H1 (cell line): ENCODE results near the gene MAD2L2. TPM values are rescaled to one million over a fixed set of nuclear protein-coding genes. Genes with fewer than 3 reads are reported as not detected.

Experiments used
- CTCF ChIA-PET: fragments of 300-600 bp; sonication (Branson Sonifier 250); formaldehyde crosslinking; loops from one replicate; lab custom pipeline; 2021; ENCODE audit not compliant: partially characterized antibody; lab: Charles Lee
- POLR2A ChIA-PET: fragments of 300-600 bp; sonication (Branson Sonifier 250); formaldehyde crosslinking; loops from one replicate; lab custom pipeline; 2021; ENCODE audit warnings: inconsistent platforms; ENCODE audit not compliant: partially characterized antibody; lab: Charles Lee
- DNase-seq, 2 experiments: peaks; one replicate each; pipeline versions ENCODE4 v3.0.0 to v3.0.0-alpha.2; 2010 to 2022; ENCODE audit warnings: low spot score in 2 of 2, low read depth in 1 of 2, mixed read lengths in 1 of 2
- FAIRE-seq: peaks from 2 replicates; lab custom pipeline; 2011; peaks lifted over from hg19 to GRCh38; lab: Jason Lieb, UNC
- H2AFZ ChIP-seq: 2 replicates; pipeline ENCODE4 v1.8.1; 2012; ENCODE audit warnings: low read length, inconsistent platforms
- H2AK5ac ChIP-seq: 2 replicates; pipeline ENCODE4 v1.6.1; 2013; ENCODE audit warnings: low read depth, low read length
- H2BK120ac ChIP-seq: replicated peaks from 2 replicates; pipeline ENCODE3; 2013; ENCODE audit warnings: low read depth, low read length, inconsistent platforms
- H2BK12ac ChIP-seq: 2 replicates; pipeline ENCODE4 v1.6.1; 2013; ENCODE audit warnings: low read depth, low read length
- H2BK15ac ChIP-seq: 2 replicates; pipeline ENCODE4 v1.6.1; 2013; ENCODE audit warnings: low read length
- H2BK20ac ChIP-seq: 2 replicates; pipeline ENCODE4 v1.6.1; 2013; ENCODE audit warnings: low read length
- H2BK5ac ChIP-seq: 2 replicates; pipeline ENCODE4 v1.6.1; 2013; ENCODE audit warnings: low read depth, low read length
- H3K14ac ChIP-seq: 2 replicates; pipeline ENCODE4 v1.6.1; 2013; ENCODE audit warnings: inconsistent platforms; ENCODE audit not compliant: insufficient read length
- H3K18ac ChIP-seq: 2 replicates; pipeline ENCODE4 v1.6.1; 2013; ENCODE audit warnings: low read length; ENCODE audit errors: extremely low read depth
- H3K23ac ChIP-seq: 2 replicates; pipeline ENCODE4 v1.6.1; 2013; ENCODE audit warnings: inconsistent platforms; ENCODE audit not compliant: insufficient read length
- H3K23me2 ChIP-seq: 2 replicates; pipeline ENCODE4 v1.6.1; 2013; ENCODE audit warnings: low read depth, low read length
- H3K27ac ChIP-seq: 2 replicates; pipeline ENCODE4 v1.6.1; 2011; ENCODE audit warnings: low read depth, low read length, inconsistent platforms
- H3K27me3 ChIP-seq, 4 experiments: replicated peaks in 1 of 4; 1 replicate in 1 of 4; 2 replicates in 3 of 4; pipeline versions ENCODE4 v1.6.1 to v1.8.1; 2011 to 2013; ENCODE audit warnings: low read length in 3 of 4, mild to moderate bottlenecking in 3 of 4, inconsistent platforms in 2 of 4, mixed read lengths in 2 of 4, moderate library complexity in 1 of 4; ENCODE audit not compliant: control insufficient read depth in 3 of 4, insufficient read depth in 3 of 4; ENCODE audit errors: extremely low read depth in 1 of 4
- H3K36me3 ChIP-seq, 4 experiments: 2 replicates each; pipeline versions ENCODE4 v1.6.1 to v1.8.1; 2011 to 2013; ENCODE audit warnings: mild to moderate bottlenecking in 4 of 4, low read length in 3 of 4, moderate library complexity in 2 of 4, control low read depth in 1 of 4, inconsistent platforms in 1 of 4; ENCODE audit not compliant: insufficient read depth in 4 of 4, control insufficient read depth in 2 of 4
- H3K4ac ChIP-seq: replicated peaks from 2 replicates; pipeline ENCODE3; 2013; ENCODE audit warnings: low read length, low read depth, mixed read lengths, inconsistent platforms; ENCODE audit not compliant: insufficient read length
- H3K4me1 ChIP-seq, 4 experiments: replicated peaks in 1 of 4; 1 replicate in 1 of 4; 2 replicates in 3 of 4; pipeline versions ENCODE4 v1.6.1 to v1.8.1; 2011 to 2013; ENCODE audit warnings: low read length in 3 of 4, inconsistent platforms in 2 of 4, mixed read lengths in 1 of 4; ENCODE audit not compliant: insufficient read depth in 4 of 4, control insufficient read depth in 3 of 4
- H3K4me2 ChIP-seq, 2 experiments: 2 replicates each; pipeline versions ENCODE4 v1.6.1 to v1.8.1; 2011 to 2013; ENCODE audit warnings: low read depth in 2 of 2, low read length in 2 of 2, control low read depth in 1 of 2, inconsistent platforms in 1 of 2, mild to moderate bottlenecking in 1 of 2; ENCODE audit not compliant: insufficient read depth in 1 of 2
- H3K4me3 ChIP-seq, 4 experiments: fragments of 200-600, 300-600 bp in 1 of 4; sonication (generic), shearing (Covaris generic), sonication (Bioruptor Twin) in 1 of 4; 2 replicates each; pipeline versions ENCODE4 v1.5.1 to v1.8.1; 2011 to 2016; ENCODE audit warnings: low read length in 4 of 4, low read depth in 3 of 4, control low read depth in 2 of 4, inconsistent platforms in 2 of 4, mild to moderate bottlenecking in 2 of 4, mixed read lengths in 1 of 4, moderate library complexity in 1 of 4; ENCODE audit not compliant: insufficient read depth in 2 of 4; ENCODE audit errors: extremely low read depth in 1 of 4
- H3K56ac ChIP-seq: replicated peaks from 2 replicates; pipeline ENCODE3; 2013; ENCODE audit warnings: low read depth, mild to moderate bottlenecking, mixed read lengths, low read length, inconsistent platforms; ENCODE audit not compliant: insufficient read length
- H3K79me1 ChIP-seq: 2 replicates; pipeline ENCODE4 v1.6.1; 2013; ENCODE audit warnings: low read depth, low read length, control low read depth
- H3K79me2 ChIP-seq, 2 experiments: 2 replicates each; pipeline versions ENCODE4 v1.6.1 to v1.8.1; 2012 to 2013; ENCODE audit warnings: low read length in 2 of 2, mild to moderate bottlenecking in 2 of 2, inconsistent platforms in 1 of 2; ENCODE audit not compliant: insufficient read depth in 2 of 2, control insufficient read depth in 1 of 2
- H3K9ac ChIP-seq, 4 experiments: replicated peaks in 1 of 4; 1 replicate in 1 of 4; 2 replicates in 3 of 4; pipeline versions ENCODE4 v1.6.1 to v1.8.1; 2011 to 2013; ENCODE audit warnings: low read depth in 3 of 4, low read length in 3 of 4, control low read depth in 2 of 4, mild to moderate bottlenecking in 2 of 4, moderate library complexity in 2 of 4, inconsistent platforms in 1 of 4; ENCODE audit errors: extremely low read depth in 1 of 4
- H3K9me3 ChIP-seq, 2 experiments: 2 replicates each; pipeline versions ENCODE4 v1.6.1 to v1.8.1; 2012 to 2013; ENCODE audit warnings: mild to moderate bottlenecking in 2 of 2, moderate library complexity in 2 of 2, control low read depth in 1 of 2, inconsistent platforms in 1 of 2, low read depth in 1 of 2, low read length in 1 of 2, mixed read lengths in 1 of 2; ENCODE audit not compliant: insufficient read depth in 2 of 2
- H4K20me1 ChIP-seq, 2 experiments: replicated peaks in 1 of 2; 2 replicates each; pipeline versions ENCODE3 to v1.8.1; 2011 to 2013; ENCODE audit warnings: inconsistent platforms in 2 of 2, low read length in 2 of 2, mild to moderate bottlenecking in 1 of 2; ENCODE audit not compliant: insufficient read depth in 2 of 2, control insufficient read depth in 1 of 2
- H4K5ac ChIP-seq: 2 replicates; pipeline ENCODE4 v1.6.1; 2013; ENCODE audit warnings: low read length, low read depth, mixed read lengths, inconsistent platforms; ENCODE audit not compliant: insufficient read length
- H4K8ac ChIP-seq: 2 replicates; pipeline ENCODE4 v1.8.0; 2013; ENCODE audit warnings: mild to moderate bottlenecking, moderate library complexity, low read length, inconsistent platforms; ENCODE audit not compliant: insufficient read depth; ENCODE audit errors: extremely low read depth
- H4K91ac ChIP-seq: replicated peaks from 2 replicates; pipeline ENCODE3; 2013; ENCODE audit warnings: low read length, mixed read lengths, inconsistent platforms; ENCODE audit not compliant: insufficient read length
- CTBP2 ChIP-seq: IDR thresholded peaks from 2 replicates; pipeline ENCODE4 v1.7.0; 2011; ENCODE audit warnings: borderline replicate concordance, mild to moderate bottlenecking, moderate library complexity, mixed read lengths, low read length; ENCODE audit not compliant: insufficient read depth, insufficient read length
- YY1 ChIP-seq: IDR thresholded peaks from 2 replicates; pipeline ENCODE4 v1.6.1; 2011; ENCODE audit warnings: low read depth, mild to moderate bottlenecking, low read length
- WGBS, 2 experiments: shearing (Covaris generic) in 1 of 2; methylation state at CpG; one replicate each; pipeline versions ENCODE4 v1.1.6 to v1.1.7; 2013 to 2015; ENCODE audit warnings: low lambda C conversion rate in 2 of 2, mixed read lengths in 2 of 2, inconsistent platforms in 1 of 2, low coverage in 1 of 2, missing lambda C conversion rate in 1 of 2; ENCODE audit not compliant: insufficient replicate concordance in 2 of 2, insufficient coverage in 1 of 2, insufficient read length in 1 of 2; ENCODE audit errors: extremely low coverage in 1 of 2, missing lambda C conversion rate in 1 of 2; 5-methylcytosine and 5-hydroxymethylcytosine counted together
- polyA plus RNA-seq, 7 experiments: library from polyadenylated mRNA; depleted of rRNA in 3 of 7; stranded (reverse) in 5 of 7; unstranded in 2 of 7; fragments of >200 nt in 5 of 7; fragments of 200-250 nt in 2 of 7; gene quantifications; 1 replicate in 5 of 7; 2 replicates in 1 of 7; 4 replicates in 1 of 7; pipeline versions ENCODE4 v1.2.1 to v1.2.3, GENCODE V29; 2011 to 2013; ENCODE audit warnings: missing spikeins in 2 of 7, mixed read lengths in 2 of 7
- total RNA-seq: library from RNA; stranded (reverse); fragmentation: NEBNext Ultra II Directional; extraction: Animal tissue kit (Norgen Biotek cat#: 25700); gene quantifications from 2 replicates; pipeline ENCODE4 v1.2.1, GENCODE V29; 2021

The MAD2L2 gene
- total and polyA plus RNA-seq, 2 of the 8 experiments (the other 6 are each of a cell fraction or from before 2014, with no cell fraction given): 310 to 469 TPM

- H4K8ac ChIP-seq: no peak overlapping the region
- H3K56ac ChIP-seq: no peak overlapping the region
- no peak overlapping the region for H2BK20ac ChIP-seq
- 71% methylated on average over 12 of the region's 30 CpGs; no CpG with 5 or more reads in 1 of the 2 experiments for WGBS, 2 experiments
- POLR2A ChIA-PET: interaction anchor here (0.9 to 3.1 kb wide), 4 partner anchors 20 to 261 kb away, joined by 3 to 14 read pairs (median 4); no protein-coding TSS in a partner anchor
- FAIRE-seq (no peak), DNase-seq (peak in 1 of 2 experiments; percentile 88)
- no peak overlapping the region for H2AFZ ChIP-seq
- peak overlapping the region; percentile 46 to 50; a peak in 3 of 4 replicates for H3K4me2 ChIP-seq
- no peak overlapping the region for H3K4ac ChIP-seq
- H3K9me3 ChIP-seq: no peaks in the 10 kb centered on the region
- H2BK12ac ChIP-seq: no peak overlapping the region
- H3K27me3 ChIP-seq: peaks cover 0 to 4% (median 2%) of the 10 kb centered on the region in 4 experiments; a peak in 2 of 7 replicates
- H3K79me2 ChIP-seq: peaks cover 0 to 7% of the 10 kb centered on the region in 2 experiments; a peak in 1 of 4 replicates
- no peak overlapping the region for H3K4me3 ChIP-seq
- H3K18ac ChIP-seq: no peak overlapping the region
- peaks cover 3% of the 10 kb centered on the region for H3K79me1 ChIP-seq
- no peak overlapping the region for H4K5ac ChIP-seq
- no peak overlapping the region for H4K91ac ChIP-seq
- peaks cover 6 to 32% (median 29%) of the 10 kb centered on the region in 4 experiments for H3K4me1 ChIP-seq
- no peak overlapping the region for H3K23ac ChIP-seq
- CTCF ChIA-PET: interaction anchor here (0.5 to 3.4 kb wide), 9 partner anchors 10 to 170 kb away, joined by 3 to 14 read pairs (median 3); partner anchors contain the start of genes DISP3 and FBXO6
- no peak overlapping the region for H2BK120ac ChIP-seq
- H3K14ac ChIP-seq: no peak overlapping the region
- no peak overlapping the region; the same call in 1 of the 2 replicates for H2AK5ac ChIP-seq
- TF ChIP-seq YY1: no peak
- no peak for TF ChIP-seq CTBP2
- no peak overlapping the region for H3K27ac ChIP-seq
- H3K36me3 ChIP-seq: no peaks in the 10 kb centered on the region; a peak in 1 of 8 replicates
- no peak overlapping the region; the same call in 1 of the 2 replicates for H2BK5ac ChIP-seq
- H3K9ac ChIP-seq: no peak overlapping the region
- H2BK15ac ChIP-seq: no peak overlapping the region
- peaks cover 3 to 15% of the 10 kb centered on the region in 2 experiments for H4K20me1 ChIP-seq
- H3K23me2 ChIP-seq: peaks cover 2% of the 10 kb centered on the region; the same call in 1 of the 2 replicates
These were observed 32.2 kb downstream of the MAD2L2 start for GRCh38 chr1:11648732-11649158.
